Natural killer cell (primary cell): ENCODE data around the gene CRNKL1. TPM values are rescaled to one million over a fixed set of nuclear protein-coding genes. Genes with fewer than 3 reads are reported as not detected.

Source experiments
- ATAC-seq, 3 donors: fragments of 150-1000 bp in 2 of 3; fragments of 200-7000 bp in 1 of 3; cut with Tn5 transposase; 1 replicate in 1 of 3; 2 replicates in 2 of 3; pipeline ENCODE4 v1.10.0; 2021; ENCODE audit warnings: mild to moderate bottlenecking in 2 of 3, moderate library complexity in 2 of 3
- DNase-seq, 2 donors: peaks; one replicate each; pipeline versions ENCODE4 v3.0.0 to v3.0.0-alpha.2; 2013 to 2021; ENCODE audit warnings: mixed read lengths in 1 of 2
- H3K27ac ChIP-seq: one replicate; pipeline ENCODE4 v1.5.1; 2013; ENCODE audit warnings: mild to moderate bottlenecking, low read length
- H3K27me3 ChIP-seq: one replicate; pipeline ENCODE4 v1.6.1; 2013; ENCODE audit warnings: low read length; ENCODE audit not compliant: control insufficient read depth, insufficient read depth
- H3K36me3 ChIP-seq: one replicate; pipeline ENCODE4 v1.6.1; 2013; ENCODE audit warnings: low read length; ENCODE audit not compliant: control insufficient read depth, insufficient read depth
- H3K4me1 ChIP-seq: one replicate; pipeline ENCODE4 v1.6.1; 2013; ENCODE audit warnings: low read length; ENCODE audit not compliant: control insufficient read depth, insufficient read depth
- H3K4me3 ChIP-seq: one replicate; pipeline ENCODE4 v1.5.1; 2013; ENCODE audit warnings: low read length
- H3K9me3 ChIP-seq: one replicate; pipeline ENCODE4 v1.6.1; 2013; ENCODE audit warnings: low read length; ENCODE audit not compliant: control insufficient read depth, insufficient read depth
- H3K27ac Mint-ChIP-seq, 2 donors: one replicate each; pipeline ENCODE4 v1.8.0; 2022; ENCODE audit warnings: mild to moderate bottlenecking in 2 of 2, mixed read lengths in 2 of 2, moderate library complexity in 1 of 2
- H3K27me3 Mint-ChIP-seq, 2 donors: one replicate each; pipeline ENCODE4 v1.8.0; 2022; ENCODE audit warnings: low read depth in 2 of 2, mixed read lengths in 2 of 2
- H3K36me3 Mint-ChIP-seq: one replicate; pipeline ENCODE4 v1.8.0; 2022; ENCODE audit warnings: mixed read lengths
- H3K4me1 Mint-ChIP-seq, 2 donors: one replicate each; pipeline ENCODE4 v1.8.0; 2022; ENCODE audit warnings: mixed read lengths in 2 of 2
- H3K4me3 Mint-ChIP-seq: one replicate; pipeline ENCODE4 v1.8.0; 2022; ENCODE audit warnings: mild to moderate bottlenecking, moderate library complexity, mixed read lengths
- H3K9me3 Mint-ChIP-seq, 2 donors: one replicate each; pipeline ENCODE4 v1.8.0; 2022; ENCODE audit warnings: mixed read lengths in 2 of 2
- CTCF ChIP-seq: fragments of 200-600 bp; IDR thresholded peaks from one replicate; pipeline ENCODE4 v1.8.0; 2022; ENCODE audit warnings: antibody characterized with exemption
- WGBS: methylation state at CpG from one replicate; pipeline ENCODE4 v1.1.7; 2013; ENCODE audit warnings: missing lambda C conversion rate; ENCODE audit not compliant: insufficient coverage; 5-methylcytosine and 5-hydroxymethylcytosine counted together
- intact Hi-C: fragments of 100-400 bp; cut with micrococcal nuclease; formaldehyde crosslinking; loops from one replicate; pipeline ENCODE4 v1.14.2; 2022
- total RNA-seq, 4 donors: library from RNA; stranded (reverse); fragments of 120-200 nt in 1 of 4; gene quantifications; one replicate each; pipeline versions ENCODE4 v1.2.3 to v1.2.4, GENCODE V29; 2013 to 2022

The CRNKL1 gene
- total RNA-seq, 3 donors from 2014 or later (not counting 1 experiment from before 2014, with no cell fraction given) = 30.8 to 34.5 (median 31.6) TPM

GRCh38 chr20:20019123-20019522, 33.1 kb downstream of the CRNKL1 start:
- Histone ChIP-seq H3K36me3 (peaks cover 6% of the 10 kb centered on the region), H3K27ac (no peak overlapping the region), H3K27me3 (no peaks in the 10 kb centered on the region), H3K4me1 (peaks cover 15% of the 10 kb centered on the region), H3K9me3 (no peaks in the 10 kb centered on the region), H3K4me3 (no peak overlapping the region)
- intact Hi-C loops = no loop called here
- H3K36me3 Mint-ChIP-seq = no peaks in the 10 kb centered on the region
- WGBS = 85% methylated on average over 2 of the region's 2 CpGs
- TF ChIP-seq CTCF = no peak
- H3K4me1 Mint-ChIP-seq = peaks cover 36 to 49% of the 10 kb centered on the region in 2 donors
- no peaks in the 10 kb centered on the region for H3K9me3 Mint-ChIP-seq
- DNase-seq (no peak), ATAC-seq (no peak)
- H3K27ac Mint-ChIP-seq = peak overlapping the region; percentile 87 to 95
- peak overlapping the region; percentile 43 for H3K4me3 Mint-ChIP-seq
- no peaks in the 10 kb centered on the region for H3K27me3 Mint-ChIP-seq

- TF ChIP-seq CTCF = no peak
- Histone ChIP-seq H3K4me3 (no peak overlapping the region), H3K27me3 (no peaks in the 10 kb centered on the region), H3K4me1 (peaks cover 15% of the 10 kb centered on the region), H3K27ac (no peak overlapping the region), H3K9me3 (no peaks in the 10 kb centered on the region), H3K36me3 (peaks cover 4% of the 10 kb centered on the region)
- Mint-ChIP-seq H3K27ac (peak overlapping the region; percentile 87 to 95), H3K4me1 (peaks cover 36 to 49% of the 10 kb centered on the region in 2 donors), H3K27me3 (no peaks in the 10 kb centered on the region), H3K36me3 (no peaks in the 10 kb centered on the region), H3K9me3 (no peaks in the 10 kb centered on the region), H3K4me3 (peak overlapping the region; percentile 91)
- no peak for DNase-seq
- WGBS = 97% methylated on average over 8 of the region's 8 CpGs
- intact Hi-C loops = no loop called here
- no peak for ATAC-seq
Measured at GRCh38 chr20:20018366-20018765, 33.9 kb downstream of the CRNKL1 start.

- H3K4me3 Mint-ChIP-seq = peak overlapping the region; percentile 91
- no peak for TF ChIP-seq CTCF
- intact Hi-C loops = loop anchor here (1.0 kb wide), 1 partner anchor 34 kb away; the partner anchor contains the start of genes CFAP61 and CRNKL1
- peaks cover 3% of the 10 kb centered on the region for H3K36me3 ChIP-seq
- no peaks in the 10 kb centered on the region for H3K36me3 Mint-ChIP-seq
- H3K4me1 ChIP-seq = peaks cover 15% of the 10 kb centered on the region
- H3K9me3 Mint-ChIP-seq = no peaks in the 10 kb centered on the region
- peaks cover 36 to 49% of the 10 kb centered on the region in 2 donors for H3K4me1 Mint-ChIP-seq
- peak overlapping the region; percentile 68 for H3K27ac ChIP-seq
- H3K27ac Mint-ChIP-seq = peak overlapping the region; percentile 87 to 95
- 7% methylated on average over 17 of the region's 17 CpGs for WGBS
- DNase-seq (peak; percentile 20 to 43), ATAC-seq (no peak)
- peaks cover 0 to under 1% of the 10 kb centered on the region in 2 donors for H3K27me3 Mint-ChIP-seq
- H3K9me3 ChIP-seq = no peaks in the 10 kb centered on the region
- H3K27me3 ChIP-seq = no peaks in the 10 kb centered on the region
- H3K4me3 ChIP-seq = peak overlapping the region; percentile 74
Measured at GRCh38 chr20:20017844-20018185, 34.5 kb downstream of the CRNKL1 start.
